GM12801 (cell line): ENCODE results near the gene TMEM165.

Experiments
- TF ChIP-seq, protein P1 (sequence below): IDR thresholded peaks from one replicate; pipeline ENCODE4 v1.5.1; 2011; ENCODE audit warnings: control low read depth; ENCODE audit not compliant: insufficient read length; ENCODE audit errors: extremely low read depth

TMEM165 gene

DNA sequence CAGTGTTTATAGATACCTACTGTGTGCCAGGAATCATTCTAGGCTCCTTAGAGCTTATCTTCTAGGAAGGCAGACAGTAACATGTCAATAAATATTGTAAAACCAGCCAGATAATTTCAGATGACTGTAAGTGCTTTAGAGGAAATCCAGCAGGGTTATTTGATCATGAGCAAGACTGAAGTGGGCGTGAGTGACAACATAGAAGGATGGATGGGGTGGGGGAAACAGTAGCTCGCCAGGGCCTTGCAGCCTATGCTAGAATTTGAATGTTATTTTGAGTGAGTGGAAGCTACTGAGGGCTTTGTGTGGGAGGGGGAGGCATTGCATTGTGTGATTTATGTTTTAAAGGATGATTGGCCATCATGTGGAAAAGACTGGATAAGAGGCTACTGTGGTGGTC lies 43.0 kb upstream of the TMEM165 start:
- TF ChIP-seq, protein P1, sequence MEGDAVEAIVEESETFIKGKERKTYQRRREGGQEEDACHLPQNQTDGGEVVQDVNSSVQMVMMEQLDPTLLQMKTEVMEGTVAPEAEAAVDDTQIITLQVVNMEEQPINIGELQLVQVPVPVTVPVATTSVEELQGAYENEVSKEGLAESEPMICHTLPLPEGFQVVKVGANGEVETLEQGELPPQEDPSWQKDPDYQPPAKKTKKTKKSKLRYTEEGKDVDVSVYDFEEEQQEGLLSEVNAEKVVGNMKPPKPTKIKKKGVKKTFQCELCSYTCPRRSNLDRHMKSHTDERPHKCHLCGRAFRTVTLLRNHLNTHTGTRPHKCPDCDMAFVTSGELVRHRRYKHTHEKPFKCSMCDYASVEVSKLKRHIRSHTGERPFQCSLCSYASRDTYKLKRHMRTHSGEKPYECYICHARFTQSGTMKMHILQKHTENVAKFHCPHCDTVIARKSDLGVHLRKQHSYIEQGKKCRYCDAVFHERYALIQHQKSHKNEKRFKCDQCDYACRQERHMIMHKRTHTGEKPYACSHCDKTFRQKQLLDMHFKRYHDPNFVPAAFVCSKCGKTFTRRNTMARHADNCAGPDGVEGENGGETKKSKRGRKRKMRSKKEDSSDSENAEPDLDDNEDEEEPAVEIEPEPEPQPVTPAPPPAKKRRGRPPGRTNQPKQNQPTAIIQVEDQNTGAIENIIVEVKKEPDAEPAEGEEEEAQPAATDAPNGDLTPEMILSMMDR, result no peak

DNA sequence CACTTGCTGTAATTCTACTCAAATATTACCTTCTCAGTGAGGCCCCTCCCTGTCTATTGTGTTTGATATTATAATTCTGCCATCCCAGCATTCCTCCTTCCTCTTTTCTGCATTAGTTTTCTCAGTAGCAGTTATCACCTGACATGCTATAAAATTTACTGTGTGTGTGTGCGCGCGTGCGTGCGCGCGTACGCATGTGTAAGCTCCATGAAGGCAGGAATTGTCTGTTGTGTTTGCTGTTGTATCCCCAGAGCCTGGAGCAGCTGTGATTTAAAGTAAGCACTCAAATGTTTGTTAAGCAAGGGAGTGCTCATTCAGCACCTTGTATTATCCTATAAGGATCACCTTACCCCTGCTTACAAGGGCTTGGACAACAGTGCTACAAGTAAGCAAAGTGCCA lies 41.1 kb upstream of the TMEM165 start:
- TF ChIP-seq, protein P1, result no peak

DNA sequence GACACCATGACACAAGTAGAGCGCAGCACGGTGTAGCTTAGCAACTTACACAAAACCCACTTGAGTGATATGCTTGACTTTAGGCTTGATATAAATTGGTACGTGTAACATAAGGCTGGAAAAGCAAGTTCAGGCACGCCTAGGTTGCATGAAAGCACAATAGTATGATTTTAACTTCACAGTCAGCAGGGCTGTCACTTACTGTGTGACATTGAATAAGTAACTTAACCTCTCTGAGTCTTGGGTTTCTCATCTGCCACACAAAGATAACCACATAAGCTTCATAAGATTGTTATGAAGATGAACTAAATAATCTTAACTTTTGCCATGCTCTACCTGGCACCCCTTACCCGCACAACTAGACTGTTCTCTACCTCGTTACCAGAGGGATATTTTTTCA lies 40.2 kb upstream of the TMEM165 start:
- TF ChIP-seq, protein P1, result no peak

DNA sequence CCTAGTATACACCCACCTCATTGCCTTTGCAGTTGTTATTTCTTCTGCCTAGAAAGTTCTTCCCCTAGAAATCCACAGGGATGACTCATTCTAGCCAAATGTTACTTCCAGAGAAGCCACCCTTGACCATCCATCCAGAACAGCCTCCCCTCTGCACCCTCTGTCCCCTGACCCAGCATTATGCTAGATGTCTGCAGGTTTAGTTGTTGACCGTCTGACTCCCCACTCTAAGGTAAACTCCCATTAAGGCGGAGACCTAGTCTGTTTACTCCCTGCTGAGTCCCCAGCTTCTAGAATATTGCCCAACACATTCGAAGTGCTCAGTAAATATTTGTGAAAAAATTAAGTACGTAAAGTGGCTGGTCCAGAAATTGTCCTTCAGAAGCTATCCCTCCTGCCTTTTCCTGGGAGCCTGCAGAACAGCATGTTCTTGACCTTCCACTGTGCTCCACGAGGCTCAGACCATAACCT lies 38.7 kb upstream of the TMEM165 start:
- TF ChIP-seq, protein P1, result no peak

DNA sequence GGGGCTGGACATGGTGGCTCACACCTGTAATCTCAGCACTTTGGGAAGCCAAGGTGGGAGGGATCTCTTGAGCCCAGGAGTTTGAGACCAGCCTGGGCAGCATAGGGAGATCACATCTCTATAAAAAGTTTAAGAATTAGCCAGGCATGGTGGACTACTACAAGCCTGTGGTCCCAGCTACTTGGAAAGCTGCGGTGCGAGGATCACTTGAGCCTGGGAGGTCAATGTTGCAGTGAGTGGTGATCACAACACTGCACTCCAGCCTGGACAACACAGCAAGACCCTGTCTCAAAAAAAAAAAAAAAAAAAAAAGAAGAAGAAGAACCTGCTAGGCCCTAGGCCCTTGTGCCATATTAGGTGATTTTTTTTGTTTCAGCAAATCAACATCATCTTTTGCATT lies 37.5 kb upstream of the TMEM165 start:
- TF ChIP-seq, protein P1, result no peak

DNA sequence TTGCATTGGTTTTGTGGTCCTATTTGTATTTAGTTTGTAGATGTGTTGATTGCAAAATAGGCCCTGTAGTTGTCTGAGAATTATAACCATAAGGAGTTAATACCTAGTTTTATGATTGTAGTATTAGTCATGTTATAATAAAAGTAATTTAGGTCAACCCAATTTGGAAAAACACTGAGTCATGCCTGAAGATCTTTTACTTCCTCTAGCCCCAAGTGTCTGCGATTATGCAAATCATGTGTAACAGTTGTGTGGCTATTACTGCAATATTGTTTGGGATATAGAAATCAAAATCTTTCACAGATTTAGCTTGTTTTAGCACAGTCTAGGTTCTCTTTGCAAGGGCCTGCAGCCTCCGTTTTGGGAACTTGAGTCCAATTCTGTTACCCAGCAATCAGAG lies 37.1 kb upstream of the TMEM165 start:
- TF ChIP-seq, protein P1, result no peak

DNA sequence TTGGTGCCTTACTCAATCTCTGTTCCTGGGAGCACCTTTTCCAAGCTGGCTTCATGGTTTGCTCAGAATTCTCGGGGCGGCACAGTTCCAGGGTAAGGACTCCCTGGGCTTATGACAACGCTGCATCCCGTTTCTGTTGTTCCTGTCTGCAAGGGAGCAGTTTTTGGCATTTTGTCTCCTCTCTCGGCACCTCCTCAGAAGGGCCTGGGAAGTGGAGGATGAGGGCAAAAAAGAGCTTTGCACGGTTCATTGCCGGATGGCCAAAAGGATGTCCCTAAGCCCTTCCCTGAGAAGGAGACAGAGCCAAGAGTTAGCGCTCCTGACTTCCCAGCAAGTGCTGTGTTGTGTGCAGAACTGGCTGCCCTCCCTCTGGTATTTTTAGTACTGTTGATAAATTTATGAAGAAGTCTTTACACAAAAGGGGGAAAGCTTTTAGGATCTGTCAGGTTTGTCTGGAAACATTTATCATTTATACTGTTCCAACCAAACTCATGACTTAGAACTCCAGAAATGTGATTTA lies 36.3 kb upstream of the TMEM165 start:
- TF ChIP-seq, protein P1, result no peak
